ENCODE measurements around the gene RCAN3. TPM values are rescaled to one million over a fixed set of nuclear protein-coding genes. Genes with fewer than 3 reads are reported as not detected.

Gene RCAN3
- total and polyA plus RNA-seq, 2 of the 13 experiments (the other 11 are each of a cell fraction or from before 2014, with no cell fraction given): 12.2 to 13.3 TPM

GRCh38 chr1:24586970-24587820 is 84.6 kb downstream of the RCAN3 start (continued):
- TF ChIP-seq, protein P1, sequence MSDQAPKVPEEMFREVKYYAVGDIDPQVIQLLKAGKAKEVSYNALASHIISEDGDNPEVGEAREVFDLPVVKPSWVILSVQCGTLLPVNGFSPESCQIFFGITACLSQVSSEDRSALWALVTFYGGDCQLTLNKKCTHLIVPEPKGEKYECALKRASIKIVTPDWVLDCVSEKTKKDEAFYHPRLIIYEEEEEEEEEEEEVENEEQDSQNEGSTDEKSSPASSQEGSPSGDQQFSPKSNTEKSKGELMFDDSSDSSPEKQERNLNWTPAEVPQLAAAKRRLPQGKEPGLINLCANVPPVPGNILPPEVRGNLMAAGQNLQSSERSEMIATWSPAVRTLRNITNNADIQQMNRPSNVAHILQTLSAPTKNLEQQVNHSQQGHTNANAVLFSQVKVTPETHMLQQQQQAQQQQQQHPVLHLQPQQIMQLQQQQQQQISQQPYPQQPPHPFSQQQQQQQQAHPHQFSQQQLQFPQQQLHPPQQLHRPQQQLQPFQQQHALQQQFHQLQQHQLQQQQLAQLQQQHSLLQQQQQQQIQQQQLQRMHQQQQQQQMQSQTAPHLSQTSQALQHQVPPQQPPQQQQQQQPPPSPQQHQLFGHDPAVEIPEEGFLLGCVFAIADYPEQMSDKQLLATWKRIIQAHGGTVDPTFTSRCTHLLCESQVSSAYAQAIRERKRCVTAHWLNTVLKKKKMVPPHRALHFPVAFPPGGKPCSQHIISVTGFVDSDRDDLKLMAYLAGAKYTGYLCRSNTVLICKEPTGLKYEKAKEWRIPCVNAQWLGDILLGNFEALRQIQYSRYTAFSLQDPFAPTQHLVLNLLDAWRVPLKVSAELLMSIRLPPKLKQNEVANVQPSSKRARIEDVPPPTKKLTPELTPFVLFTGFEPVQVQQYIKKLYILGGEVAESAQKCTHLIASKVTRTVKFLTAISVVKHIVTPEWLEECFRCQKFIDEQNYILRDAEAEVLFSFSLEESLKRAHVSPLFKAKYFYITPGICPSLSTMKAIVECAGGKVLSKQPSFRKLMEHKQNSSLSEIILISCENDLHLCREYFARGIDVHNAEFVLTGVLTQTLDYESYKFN (CRISPR knock-in tag; conservative IDR thresholded peaks at IDR 0.05): 0 out of 2 replicates have a peak, but pooled peaks have one; percentile 19
- no peak for TF ChIP-seq MLX (CRISPR knock-in tag; IDR thresholded peaks at IDR 0.05)
- no peak for TF ChIP-seq ZKSCAN8 (CRISPR knock-in tag; IDR thresholded peaks at IDR 0.05; ENCODE audit: borderline replicate concordance)
- no peak for TF ChIP-seq ZNF883 (CRISPR knock-in tag; IDR thresholded peaks at IDR 0.05; ENCODE audit: not compliant biosample characterization)
- peak; percentile 83 for TF ChIP-seq CTCF (CRISPR knock-in tag; IDR thresholded peaks at IDR 0.05)
- no peak for TF ChIP-seq ZC3H4 (CRISPR knock-in tag; IDR thresholded peaks at IDR 0.05; ENCODE audit: borderline replicate concordance)
- no peak for TF ChIP-seq TAF15 (IDR thresholded peaks at IDR 0.05; ENCODE audit: low read depth, low read length, poor library complexity, severe bottlenecking)
- 0 out of 2 replicates have a peak, but pooled peaks have one; percentile 21 for TF ChIP-seq FOXA3 (CRISPR knock-in tag; IDR thresholded peaks at IDR 0.05)
- no peak for TF ChIP-seq ZNF615 (CRISPR knock-in tag; IDR thresholded peaks at IDR 0.05; ENCODE audit: borderline replicate concordance)
- no peak for TF ChIP-seq DNMT3B (CRISPR knock-in tag; conservative IDR thresholded peaks at IDR 0.05)
- no peak for TF ChIP-seq ZNF142 (CRISPR knock-in tag; IDR thresholded peaks at IDR 0.05)
- no peak for TF ChIP-seq ZNF781 (CRISPR knock-in tag; IDR thresholded peaks at IDR 0.05; ENCODE audit: borderline replicate concordance, not compliant biosample characterization)
- no peak for TF ChIP-seq RFXAP (CRISPR knock-in tag; IDR thresholded peaks at IDR 0.05; ENCODE audit: borderline replicate concordance)
- no peak for TF ChIP-seq ZNF773 (CRISPR knock-in tag; IDR thresholded peaks at IDR 0.05; ENCODE audit: borderline replicate concordance)
- no peak for TF ChIP-seq CAMTA2 (CRISPR knock-in tag; IDR thresholded peaks at IDR 0.05; ENCODE audit: borderline replicate concordance)
- no peak for TF ChIP-seq ZNF589 (CRISPR knock-in tag; conservative IDR thresholded peaks at IDR 0.05)

Data from HepG2 (cell line).